ENCODE measurements around the gene PHC1.

The PHC1 gene

GRCh38 chr12:8957561-8957960 lies 43.3 kb downstream of the PHC1 start:
- TF ChIP-seq CTCF (conservative IDR thresholded peaks at IDR 0.05; ENCODE audit: low read depth, low read length), result no peak
- DNase-seq (ENCODE audit: low read depth), result no peak
- H3K4me3 ChIP-seq (ENCODE audit: low read length), result no peak overlapping the region

- TF ChIP-seq CTCF (conservative IDR thresholded peaks at IDR 0.05; ENCODE audit: low read depth, low read length), result no peak
- no peak for DNase-seq (ENCODE audit: low read depth)
- no peak overlapping the region for H3K4me3 ChIP-seq (ENCODE audit: low read length)
Measured at GRCh38 chr12:8958066-8958465, 43.8 kb downstream of the PHC1 start.

DNA sequence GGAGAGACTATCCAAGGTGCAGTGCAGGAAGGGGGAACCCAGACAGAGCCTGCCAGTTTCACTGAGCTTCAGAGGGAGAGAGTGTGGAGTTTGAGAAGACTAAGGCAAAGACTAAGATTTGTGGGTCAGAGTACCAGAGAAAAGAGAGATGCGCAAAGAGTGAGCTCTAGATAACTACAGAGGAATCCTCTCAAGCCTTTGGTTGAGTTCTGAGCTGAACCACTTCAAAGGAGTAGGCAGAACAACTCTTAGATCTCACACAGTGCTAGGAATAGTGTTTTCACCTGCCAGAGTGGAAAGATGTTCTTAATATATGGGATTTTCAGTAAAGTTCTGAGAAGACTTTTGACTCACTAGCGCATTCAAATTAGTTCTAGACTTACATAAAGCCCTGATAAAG lies 45.9 kb downstream of the PHC1 start:
- no peak for DNase-seq (ENCODE audit: low read depth)
- no peak for TF ChIP-seq CTCF (conservative IDR thresholded peaks at IDR 0.05; ENCODE audit: low read depth, low read length)
- no peak overlapping the region for H3K4me3 ChIP-seq (ENCODE audit: low read length)

- DNase-seq (ENCODE audit: low read depth), result no peak
- no peak overlapping the region for H3K4me3 ChIP-seq (ENCODE audit: low read length)
- no peak for TF ChIP-seq CTCF (conservative IDR thresholded peaks at IDR 0.05; ENCODE audit: low read depth, low read length)
Measured at GRCh38 chr12:8968761-8969160, 54.5 kb downstream of the PHC1 start.

DNA sequence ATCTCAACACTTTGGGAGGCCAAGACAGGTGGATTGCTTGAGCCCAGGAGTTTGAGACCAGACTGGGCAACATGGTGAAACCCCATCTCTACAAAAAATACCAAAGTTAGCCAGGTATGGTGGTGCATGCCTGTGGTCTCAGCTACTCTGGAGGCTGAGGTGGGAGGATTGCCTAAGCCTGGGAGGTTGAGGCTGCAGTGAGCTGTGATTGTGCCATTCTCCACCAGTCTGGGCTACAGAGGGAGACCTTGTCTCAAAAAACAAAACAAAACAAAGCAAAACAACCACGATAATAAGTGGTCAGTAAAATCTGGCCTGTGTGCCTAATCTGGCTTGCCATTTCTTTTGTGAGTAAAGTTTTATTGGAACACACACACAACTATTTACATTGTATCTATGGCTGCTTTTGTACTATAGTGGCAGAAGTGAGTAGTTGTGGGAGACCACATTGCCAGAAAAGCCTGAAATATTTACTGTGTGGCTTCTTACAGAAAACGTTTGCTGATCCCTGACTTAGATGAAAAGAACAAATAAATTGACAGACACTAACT lies 55.6 kb downstream of the PHC1 start:
- DNase-seq (ENCODE audit: low read depth), result no peak
- no peak for TF ChIP-seq CTCF (conservative IDR thresholded peaks at IDR 0.05; ENCODE audit: low read depth, low read length)
- H3K4me3 ChIP-seq (ENCODE audit: low read length), result no peak overlapping the region

DNA sequence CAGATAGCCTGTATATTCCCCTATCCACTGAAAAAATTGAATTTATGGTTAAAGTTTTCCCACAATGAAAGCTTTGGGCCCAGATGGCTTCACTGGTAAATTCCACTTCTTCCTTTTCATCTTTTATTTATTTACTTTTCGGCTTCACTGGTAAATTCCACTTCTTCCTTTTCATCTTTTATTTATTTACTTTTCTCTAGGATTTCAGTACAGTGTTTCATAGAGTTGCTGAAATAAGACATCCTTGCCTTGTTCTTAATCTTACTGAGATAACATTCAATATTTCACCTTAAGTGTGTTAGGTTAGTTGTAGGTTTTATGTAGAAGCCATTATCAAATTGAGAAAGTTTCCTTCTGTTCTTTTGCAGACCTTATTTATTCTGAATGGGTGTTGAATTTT lies 56.1 kb downstream of the PHC1 start:
- DNase-seq (ENCODE audit: low read depth), result no peak
- TF ChIP-seq CTCF (conservative IDR thresholded peaks at IDR 0.05; ENCODE audit: low read depth, low read length), result no peak
- H3K4me3 ChIP-seq (ENCODE audit: low read length), result no peak overlapping the region

DNA sequence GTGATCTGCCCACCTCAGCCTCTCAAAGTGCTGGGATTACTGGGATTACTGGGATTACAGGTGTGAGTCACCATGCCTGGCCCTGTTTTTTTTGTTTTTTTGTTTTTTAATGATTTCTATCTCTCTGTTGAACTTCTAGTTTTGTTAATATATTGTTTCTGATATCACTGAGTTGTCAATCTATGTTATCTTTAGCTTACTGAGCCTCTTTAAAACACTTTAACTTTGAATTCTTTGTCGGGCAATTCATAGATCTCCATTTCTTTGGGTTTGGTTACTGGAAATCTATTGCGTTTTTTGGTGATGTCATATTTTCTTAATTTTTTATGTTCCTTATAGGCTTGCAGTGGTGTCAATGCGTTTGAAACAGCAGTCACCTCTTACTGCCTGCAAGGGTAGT lies 65.8 kb downstream of the PHC1 start:
- DNase-seq (ENCODE audit: low read depth), result no peak
- no peak overlapping the region for H3K4me3 ChIP-seq (ENCODE audit: low read length)
- no peak for TF ChIP-seq CTCF (conservative IDR thresholded peaks at IDR 0.05; ENCODE audit: low read depth, low read length)
